OCI-LY3 (cell line): ENCODE measurements around the gene ZNF597.

Source experiments
- H2AFZ ChIP-seq: fragments of 200-600, 300-600 bp; shearing (Covaris generic); 2 replicates; pipeline ENCODE4 v1.6.0; 2014; ENCODE audit warnings: antibody characterized with exemption, low read depth, low read length
- H3K27ac ChIP-seq: fragments of 200-600, 300-600 bp; sonication (generic); 2 replicates; pipeline ENCODE4 v1.5.1; 2014; ENCODE audit warnings: mild to moderate bottlenecking, low read length, moderate library complexity, mixed read lengths
- H3K27me3 ChIP-seq: fragments of 200-600, 300-600 bp; sonication (generic); 2 replicates; pipeline ENCODE4 v1.6.1; 2014; ENCODE audit warnings: low read depth, low read length, mixed read lengths
- H3K36me3 ChIP-seq: fragments of 200-600, 300-600 bp; sonication (generic); replicated peaks from 2 replicates; pipeline ENCODE3; 2014; ENCODE audit warnings: low read depth, low read length, mixed read lengths
- H3K4me1 ChIP-seq: fragments of 300-600, 200-600 bp; sonication (generic); 2 replicates; pipeline ENCODE4 v1.6.1; 2014; ENCODE audit warnings: low read length, mixed read lengths
- H3K4me2 ChIP-seq: fragments of 200-600, 300-600 bp; sonication (generic); 2 replicates; pipeline ENCODE4 v1.6.1; 2014; ENCODE audit warnings: low read length, mixed read lengths
- H3K4me3 ChIP-seq: fragments of 300-600, 200-600 bp; sonication (generic); 2 replicates; pipeline ENCODE4 v1.5.1; 2014; ENCODE audit warnings: antibody characterized with exemption, mild to moderate bottlenecking, low read length, moderate library complexity
- H3K79me2 ChIP-seq: fragments of 300-600, 200-600 bp; shearing (Covaris generic); 2 replicates; pipeline ENCODE4 v1.6.1; 2014; ENCODE audit warnings: mild to moderate bottlenecking, low read length, mixed read lengths
- H3K9ac ChIP-seq: fragments of 300-600, 200-600 bp; shearing (Covaris generic); 2 replicates; pipeline ENCODE4 v1.6.0; 2014; ENCODE audit warnings: mild to moderate bottlenecking, low read length, moderate library complexity
- H3K9me3 ChIP-seq: fragments of 200-600, 300-600 bp; shearing (Covaris generic); 2 replicates; pipeline ENCODE4 v1.6.1; 2014; ENCODE audit warnings: low read length, mixed read lengths; ENCODE audit not compliant: insufficient read depth
- H4K20me1 ChIP-seq: fragments of 200-600, 300-600 bp; sonication (generic); 2 replicates; pipeline ENCODE4 v1.6.1; 2016; ENCODE audit warnings: low read length, mixed read lengths; ENCODE audit not compliant: insufficient read depth
- CTCF ChIP-seq: fragments of 200-600, 300-600 bp; sonication (generic); IDR thresholded peaks from 2 replicates; pipeline ENCODE4 v1.5.1; 2014; ENCODE audit warnings: antibody characterized with exemption, low read length, low read depth
- EZH2phosphoT487 ChIP-seq: fragments of 200-600 bp; shearing (Covaris generic); IDR thresholded peaks from 2 replicates; pipeline ENCODE4 v1.6.1; 2018; ENCODE audit warnings: antibody characterized with exemption, mixed run types, low read depth

ZNF597 gene

GRCh38 chr16:3400779-3401688, 42.3 kb downstream of the ZNF597 start, which contains the start of the genes ZNF174 and ZSCAN32:
Gene ZNF174, plus strand, starts transcription at chr16:3401215. Its CDS starts 790 bp downstream, at chr16:3402005.
Gene ZSCAN32, minus strand, starts transcription at chr16:3401004. Its CDS starts 3,447 bp downstream, at chr16:3397557.
- Histone ChIP-seq H3K4me2 (peak within 1 kb of the TSS; percentile 88), H3K4me3 (peak within 1 kb of the TSS; percentile 90), H3K9me3 (peaks cover 7% of the 10 kb centered on the region; the same call in 1 of the 2 replicates), H3K4me1 (peaks cover 8% of the 10 kb centered on the region), H3K79me2 (peaks cover 55% of the 10 kb centered on the region), H2AFZ (peak within 1 kb of the TSS; percentile 29; the same call in 1 of the 2 replicates), H3K9ac (peak within 1 kb of the TSS; percentile 84), H4K20me1 (no peaks in the 10 kb centered on the region), H3K36me3 (peaks cover 60% of the 10 kb centered on the region), H3K27ac (peak within 1 kb of the TSS; percentile 22; the same call in 1 of the 2 replicates), H3K27me3 (no peaks in the 10 kb centered on the region)
- TF ChIP-seq CTCF (no peak), EZH2phosphoT487 (no peak)

GRCh38 chr16:3400446-3400778, 42.9 kb downstream of the ZNF597 start:
- H3K27ac ChIP-seq: peak overlapping the region; percentile 22; the same call in 1 of the 2 replicates
- peak overlapping the region; percentile 88 for H3K4me2 ChIP-seq
- H3K4me1 ChIP-seq: peaks cover 8% of the 10 kb centered on the region
- H3K9ac ChIP-seq: peak overlapping the region; percentile 84
- TF ChIP-seq CTCF: no peak
- no peak for TF ChIP-seq EZH2phosphoT487
- no peaks in the 10 kb centered on the region for H4K20me1 ChIP-seq
- peak overlapping the region; percentile 90 for H3K4me3 ChIP-seq
- H2AFZ ChIP-seq: no peak overlapping the region; the same call in 1 of the 2 replicates
- no peaks in the 10 kb centered on the region for H3K27me3 ChIP-seq
- peaks cover 60% of the 10 kb centered on the region for H3K79me2 ChIP-seq
- H3K9me3 ChIP-seq: peaks cover 7% of the 10 kb centered on the region; the same call in 1 of the 2 replicates
- peaks cover 61% of the 10 kb centered on the region for H3K36me3 ChIP-seq

GRCh38 chr16:3389663-3390338, 53.5 kb downstream of the ZNF597 start:
- Histone ChIP-seq H3K4me1 (no peaks in the 10 kb centered on the region), H3K79me2 (peaks cover 26% of the 10 kb centered on the region), H3K27ac (no peak overlapping the region), H3K9ac (no peak overlapping the region), H3K36me3 (peaks cover 69% of the 10 kb centered on the region), H3K9me3 (peaks cover 6% of the 10 kb centered on the region; the same call in 1 of the 2 replicates), H4K20me1 (no peaks in the 10 kb centered on the region), H3K4me3 (no peak overlapping the region), H3K4me2 (no peak overlapping the region), H2AFZ (no peak overlapping the region), H3K27me3 (no peaks in the 10 kb centered on the region)
- no peak for TF ChIP-seq EZH2phosphoT487
- TF ChIP-seq CTCF: no peak

- TF ChIP-seq EZH2phosphoT487 (no peak), CTCF (no peak)
- H3K79me2 ChIP-seq: peaks cover 18% of the 10 kb centered on the region
- H3K9me3 ChIP-seq: peaks cover 20% of the 10 kb centered on the region
- H3K27ac ChIP-seq: no peak overlapping the region
- H3K36me3 ChIP-seq: peaks cover 72% of the 10 kb centered on the region
- no peaks in the 10 kb centered on the region for H4K20me1 ChIP-seq
- H3K9ac ChIP-seq: no peak overlapping the region
- no peak overlapping the region for H3K4me3 ChIP-seq
- no peak overlapping the region for H3K4me2 ChIP-seq
- H3K4me1 ChIP-seq: no peaks in the 10 kb centered on the region
- H3K27me3 ChIP-seq: no peaks in the 10 kb centered on the region
- H2AFZ ChIP-seq: no peak overlapping the region
These were observed 55.0 kb downstream of the ZNF597 start for GRCh38 chr16:3388325-3388724.
